Chondrocyte (in vitro differentiated cells): ENCODE data around the gene FAF2. TPM values are rescaled to one million over a fixed set of nuclear protein-coding genes. Genes with fewer than 3 reads are reported as not detected.

Experiments
- DNase-seq: peaks from one replicate; pipeline ENCODE4 v3.0.0; 2021; ENCODE audit warnings: mixed read lengths, low spot score
- H3K27ac Mint-ChIP-seq: one replicate; pipeline ENCODE4 v1.8.0; 2021; ENCODE audit warnings: mild to moderate bottlenecking, moderate library complexity, mixed read lengths; ENCODE audit not compliant: unreplicated experiment
- H3K27me3 Mint-ChIP-seq: 2 replicates; pipeline ENCODE4 v1.8.0; 2021; ENCODE audit warnings: low read depth, mixed read lengths
- H3K36me3 Mint-ChIP-seq: 2 replicates; pipeline ENCODE4 v1.8.0; 2021; ENCODE audit warnings: low read depth, mixed read lengths
- H3K4me1 Mint-ChIP-seq: 2 replicates; pipeline ENCODE4 v1.8.0; 2021; ENCODE audit warnings: low read depth, mild to moderate bottlenecking, mixed read lengths
- H3K4me3 Mint-ChIP-seq: one replicate; pipeline ENCODE4 v1.8.0; 2021; ENCODE audit warnings: mild to moderate bottlenecking, moderate library complexity, mixed read lengths; ENCODE audit not compliant: unreplicated experiment
- H3K9me3 Mint-ChIP-seq: 2 replicates; pipeline ENCODE4 v1.8.0; 2021; ENCODE audit warnings: low read depth, mixed read lengths
- total RNA-seq: library from RNA; stranded (reverse); gene quantifications from 3 replicates; pipeline ENCODE4 v1.2.1, GENCODE V29; 2021
- TF ChIP-seq, protein P1 (sequence below): fragments of 200-600 bp; sonication (generic); IDR thresholded peaks from 2 replicates; pipeline ENCODE4 v1.5.0; 2021; ENCODE audit warnings: antibody characterized with exemption, mild to moderate bottlenecking, moderate library complexity

The FAF2 gene
- total RNA-seq, 1 donor from 2014 or later, result 40.0 TPM

DNA sequence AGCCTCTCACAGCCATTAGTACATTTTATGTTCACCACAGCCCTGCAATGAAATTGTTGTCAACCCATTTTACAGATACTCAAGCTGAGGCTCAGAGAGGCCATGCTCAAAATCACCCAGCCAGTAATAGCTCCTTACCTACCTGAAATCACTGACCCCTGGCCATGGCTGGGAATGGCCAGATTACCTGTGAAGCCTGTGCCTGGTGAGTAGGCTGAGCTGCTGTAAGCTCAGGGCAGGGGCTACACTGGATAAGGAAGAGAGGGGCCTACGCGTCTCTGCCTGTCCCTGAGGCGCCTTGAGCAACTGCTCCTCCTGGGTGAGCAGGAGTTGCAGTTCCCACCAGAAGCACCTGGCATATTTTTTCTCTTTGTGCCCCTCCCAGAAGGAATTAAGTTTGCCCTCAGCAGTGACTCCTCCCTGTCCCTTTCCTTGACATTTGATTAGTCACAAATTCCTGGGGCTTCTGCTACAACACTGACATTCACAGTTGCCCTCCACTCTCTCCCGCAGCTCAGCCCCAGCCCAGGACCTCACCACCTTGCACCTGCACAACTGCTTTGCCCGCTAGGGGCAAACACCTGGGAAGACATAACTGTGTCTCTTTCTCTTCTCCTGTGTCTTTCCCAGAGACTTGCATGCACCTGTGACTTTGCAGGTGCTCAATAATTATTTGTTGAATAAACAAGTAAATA is 37.6 kb upstream of the FAF2 start:
- TF ChIP-seq, protein P1, sequence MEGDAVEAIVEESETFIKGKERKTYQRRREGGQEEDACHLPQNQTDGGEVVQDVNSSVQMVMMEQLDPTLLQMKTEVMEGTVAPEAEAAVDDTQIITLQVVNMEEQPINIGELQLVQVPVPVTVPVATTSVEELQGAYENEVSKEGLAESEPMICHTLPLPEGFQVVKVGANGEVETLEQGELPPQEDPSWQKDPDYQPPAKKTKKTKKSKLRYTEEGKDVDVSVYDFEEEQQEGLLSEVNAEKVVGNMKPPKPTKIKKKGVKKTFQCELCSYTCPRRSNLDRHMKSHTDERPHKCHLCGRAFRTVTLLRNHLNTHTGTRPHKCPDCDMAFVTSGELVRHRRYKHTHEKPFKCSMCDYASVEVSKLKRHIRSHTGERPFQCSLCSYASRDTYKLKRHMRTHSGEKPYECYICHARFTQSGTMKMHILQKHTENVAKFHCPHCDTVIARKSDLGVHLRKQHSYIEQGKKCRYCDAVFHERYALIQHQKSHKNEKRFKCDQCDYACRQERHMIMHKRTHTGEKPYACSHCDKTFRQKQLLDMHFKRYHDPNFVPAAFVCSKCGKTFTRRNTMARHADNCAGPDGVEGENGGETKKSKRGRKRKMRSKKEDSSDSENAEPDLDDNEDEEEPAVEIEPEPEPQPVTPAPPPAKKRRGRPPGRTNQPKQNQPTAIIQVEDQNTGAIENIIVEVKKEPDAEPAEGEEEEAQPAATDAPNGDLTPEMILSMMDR, result no peak
- Mint-ChIP-seq H3K36me3 (peaks cover 18% of the 10 kb centered on the region), H3K27ac (no peak overlapping the region), H3K27me3 (no peaks in the 10 kb centered on the region), H3K9me3 (no peaks in the 10 kb centered on the region), H3K4me3 (no peak overlapping the region), H3K4me1 (peaks cover 45% of the 10 kb centered on the region)
- no peak for DNase-seq

DNA sequence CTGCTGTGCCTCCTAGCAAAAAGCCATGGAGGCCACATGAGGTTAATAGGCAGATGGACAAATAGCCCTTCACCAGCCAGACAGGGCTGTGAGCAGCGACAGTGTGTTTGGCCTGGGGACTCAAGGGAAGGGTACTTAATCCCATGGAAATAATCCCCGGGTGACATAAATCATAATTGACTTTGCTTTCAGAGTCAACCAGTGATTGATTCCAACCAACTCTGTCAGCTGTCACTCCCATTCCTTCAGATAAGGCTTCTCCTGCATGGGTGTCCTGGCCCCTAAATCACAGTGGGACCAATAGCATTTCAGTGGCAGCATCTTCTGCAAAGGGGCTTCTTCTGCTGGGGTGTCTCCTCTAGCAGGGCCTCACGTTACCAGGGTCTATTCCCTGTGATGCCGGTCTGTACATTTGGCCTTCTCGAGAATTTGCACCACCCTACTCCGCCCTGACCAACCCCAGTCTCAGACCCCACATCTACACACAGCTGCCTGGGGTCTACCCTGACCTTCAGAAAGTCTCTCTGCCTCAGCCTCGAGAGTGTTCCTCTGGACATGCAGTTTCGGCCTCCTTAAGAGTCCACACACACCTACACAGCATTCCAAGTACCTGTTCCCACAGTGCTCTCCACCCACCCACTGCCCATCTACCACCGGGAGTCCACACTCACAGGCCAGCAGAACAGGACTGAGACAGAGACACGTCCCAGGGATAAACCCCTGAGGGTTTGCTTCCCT is 35.5 kb upstream of the FAF2 start:
- peak overlapping the region; percentile 59 for H3K27ac Mint-ChIP-seq
- no peaks in the 10 kb centered on the region for H3K27me3 Mint-ChIP-seq
- no peak overlapping the region for H3K4me3 Mint-ChIP-seq
- DNase-seq, result no peak
- peaks cover 54% of the 10 kb centered on the region for H3K4me1 Mint-ChIP-seq
- peaks cover 8% of the 10 kb centered on the region for H3K36me3 Mint-ChIP-seq
- TF ChIP-seq, protein P1, result no peak
- H3K9me3 Mint-ChIP-seq, result no peaks in the 10 kb centered on the region

DNA sequence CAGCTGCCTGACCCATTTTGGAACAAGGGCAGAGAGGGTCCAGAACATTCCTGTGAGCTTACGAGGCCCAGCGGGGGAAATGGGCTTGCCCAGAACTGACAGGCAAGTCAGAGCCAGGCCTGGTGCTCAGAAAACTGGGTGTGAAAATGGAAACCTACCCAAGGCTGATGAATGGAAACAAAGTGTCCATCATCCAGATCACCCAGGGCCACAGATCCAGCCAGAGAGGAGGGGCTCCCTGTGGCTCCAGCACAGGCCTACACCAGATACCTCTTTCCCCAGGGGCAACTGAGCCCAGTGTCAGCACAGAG is 35.0 kb upstream of the FAF2 start:
- H3K36me3 Mint-ChIP-seq, result peaks cover 5% of the 10 kb centered on the region
- H3K27ac Mint-ChIP-seq, result peak overlapping the region; percentile 59
- TF ChIP-seq, protein P1, result no peak
- no peaks in the 10 kb centered on the region for H3K9me3 Mint-ChIP-seq
- H3K4me1 Mint-ChIP-seq, result peaks cover 54% of the 10 kb centered on the region
- no peak overlapping the region for H3K4me3 Mint-ChIP-seq
- DNase-seq, result no peak
- H3K27me3 Mint-ChIP-seq, result no peaks in the 10 kb centered on the region

DNA sequence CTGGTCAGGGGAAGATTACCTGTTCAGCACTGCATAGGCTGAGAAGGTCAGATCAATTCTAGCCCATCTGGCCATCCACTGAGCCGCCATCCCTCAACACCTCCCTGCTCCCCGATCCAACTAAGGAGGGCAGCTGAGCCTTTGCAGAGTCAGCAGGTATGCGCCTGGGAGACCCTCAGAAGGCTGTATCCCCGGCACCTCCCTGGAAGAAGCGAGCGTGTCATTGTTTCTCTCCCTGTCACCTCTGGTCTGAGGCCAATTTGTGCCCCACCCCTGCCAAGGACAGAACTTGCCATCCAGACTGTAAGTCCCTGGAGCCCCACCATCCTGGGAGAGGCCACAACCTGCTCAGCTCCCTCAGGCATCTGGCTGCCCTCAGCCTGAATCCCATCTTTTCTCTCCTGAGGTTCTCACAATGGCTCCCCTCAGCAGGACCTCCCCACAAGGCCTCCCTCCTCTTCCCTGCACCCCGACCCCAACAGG is 34.4 kb upstream of the FAF2 start:
- peaks cover 54% of the 10 kb centered on the region for H3K4me1 Mint-ChIP-seq
- H3K4me3 Mint-ChIP-seq, result no peak overlapping the region
- peaks cover 5% of the 10 kb centered on the region for H3K36me3 Mint-ChIP-seq
- H3K27ac Mint-ChIP-seq, result no peak overlapping the region
- no peak for DNase-seq
- TF ChIP-seq, protein P1, result no peak
- H3K27me3 Mint-ChIP-seq, result no peaks in the 10 kb centered on the region
- H3K9me3 Mint-ChIP-seq, result no peaks in the 10 kb centered on the region

DNA sequence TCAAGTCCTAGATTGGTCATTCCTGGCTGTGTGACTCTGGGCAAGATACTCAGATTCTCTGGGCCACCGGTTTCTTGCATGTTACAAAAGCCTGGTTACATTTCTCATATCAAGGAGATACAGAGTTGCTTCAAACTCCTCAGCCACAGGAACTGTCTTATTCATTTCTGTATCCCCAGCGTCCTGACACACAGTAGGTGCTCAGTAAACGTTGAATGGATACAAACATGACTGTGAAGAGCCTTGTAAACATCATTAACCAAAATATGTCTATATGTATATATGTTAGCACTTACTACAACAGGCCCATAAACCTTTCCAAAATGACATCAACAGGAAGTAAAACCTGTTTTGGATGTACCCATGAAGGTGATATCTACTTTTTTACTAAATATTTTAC is 33.5 kb upstream of the FAF2 start:
- Mint-ChIP-seq H3K4me3 (peak overlapping the region; percentile 75), H3K27me3 (no peaks in the 10 kb centered on the region), H3K36me3 (peaks cover 5% of the 10 kb centered on the region), H3K4me1 (peaks cover 54% of the 10 kb centered on the region), H3K9me3 (no peaks in the 10 kb centered on the region), H3K27ac (no peak overlapping the region)
- TF ChIP-seq, protein P1, result no peak
- DNase-seq, result no peak
